ENCODE data around the gene CXCL16.
"Not testable (repeated sequence)": the region's sequence is repeated elsewhere in the genome, so short reads cannot be mapped to it uniquely, and the experiment has no call there.

The CXCL16 gene

DNA sequence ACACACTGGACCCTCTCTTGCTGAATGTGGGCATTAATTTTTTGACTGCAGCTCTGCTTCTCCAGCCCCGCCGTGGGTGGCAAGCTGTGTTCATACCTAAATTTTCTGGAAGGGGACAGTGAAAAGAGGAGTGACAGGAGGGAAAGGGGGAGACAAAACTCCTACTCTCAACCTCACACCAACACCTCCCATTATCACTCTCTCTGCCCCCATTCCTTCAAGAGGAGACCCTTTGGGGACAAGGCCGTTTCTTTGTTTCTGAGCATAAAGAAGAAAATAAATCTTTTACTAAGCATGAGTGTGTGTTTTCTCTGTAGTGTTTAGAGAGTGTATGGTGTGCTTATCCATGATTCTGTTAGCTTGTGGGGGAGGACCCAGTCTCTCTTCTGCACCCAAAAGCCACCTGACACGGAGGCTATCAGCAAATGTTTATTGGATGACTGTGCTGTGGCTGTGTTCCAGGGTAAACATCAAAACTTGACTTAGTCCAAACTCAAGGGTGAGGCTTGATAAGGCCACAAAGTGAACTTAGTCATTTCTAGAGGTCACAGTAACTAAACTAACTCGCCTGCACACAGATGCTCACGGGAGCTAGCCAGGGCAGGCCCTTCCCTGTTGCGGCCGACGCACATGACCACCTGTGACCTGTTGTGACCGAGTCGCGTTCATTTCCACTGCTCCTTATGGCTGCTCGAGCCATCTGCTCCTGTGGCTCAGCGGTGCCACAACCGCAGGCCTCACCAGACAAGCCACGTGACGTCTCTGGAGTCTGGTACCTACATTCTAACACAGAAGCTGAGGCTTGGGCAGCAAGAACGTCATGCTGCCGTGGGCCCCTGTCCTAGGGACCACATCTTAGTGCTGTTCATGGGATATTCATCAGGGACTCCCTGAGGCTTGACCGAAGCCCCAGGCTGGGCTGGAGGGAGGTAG lies 18.3 kb downstream of the CXCL16 start:
- no peak for DNase-seq (ENCODE audit: low read depth)

DNA sequence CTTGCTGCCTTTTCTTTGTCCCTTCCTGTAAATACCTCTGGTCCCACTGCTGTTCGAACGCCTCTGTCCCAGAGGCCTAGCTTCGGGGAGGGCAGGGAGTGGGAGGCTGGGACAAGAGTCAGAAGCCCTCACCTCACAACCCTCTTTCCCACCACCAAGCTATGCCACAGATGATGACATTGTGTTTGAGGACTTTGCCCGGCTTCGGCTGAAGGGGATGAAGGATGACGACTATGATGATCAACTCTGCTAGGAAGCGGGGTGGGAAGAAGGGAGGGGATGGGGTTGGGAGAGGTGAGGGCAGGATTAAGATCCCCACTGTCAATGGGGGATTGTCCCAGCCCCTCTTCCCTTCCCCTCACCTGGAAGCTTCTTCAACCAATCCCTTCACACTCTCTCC lies 18.9 kb downstream of the CXCL16 start:
- DNase-seq (ENCODE audit: low read depth): no peak

DNA sequence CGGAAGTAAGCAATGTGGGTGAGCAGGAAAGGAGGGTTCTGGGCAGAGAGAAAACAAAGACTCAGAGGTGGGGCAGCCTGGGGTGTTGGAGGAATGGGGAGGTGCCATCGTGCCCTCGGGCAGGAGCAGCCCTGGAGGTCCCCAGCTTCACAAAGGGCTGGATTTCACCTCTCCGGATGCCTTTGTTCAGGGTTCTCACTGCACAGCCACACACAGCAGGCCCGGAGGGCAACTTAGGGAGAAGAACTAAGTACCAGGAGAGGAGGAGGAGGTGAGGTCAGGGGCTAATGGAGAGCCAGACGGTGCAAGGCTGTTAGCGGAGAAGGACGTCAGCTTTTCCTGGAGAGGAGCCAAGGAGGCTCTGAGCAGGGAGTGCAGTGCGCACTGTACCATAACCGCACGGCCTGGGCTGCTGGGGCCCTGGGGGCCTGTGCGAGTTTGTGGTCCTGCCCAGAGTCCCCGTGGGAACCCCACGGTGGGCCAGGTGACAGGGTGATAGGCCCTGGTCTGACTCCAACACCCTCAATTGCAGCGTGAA lies 20.0 kb downstream of the CXCL16 start:
- no peak for DNase-seq (ENCODE audit: low read depth)

DNA sequence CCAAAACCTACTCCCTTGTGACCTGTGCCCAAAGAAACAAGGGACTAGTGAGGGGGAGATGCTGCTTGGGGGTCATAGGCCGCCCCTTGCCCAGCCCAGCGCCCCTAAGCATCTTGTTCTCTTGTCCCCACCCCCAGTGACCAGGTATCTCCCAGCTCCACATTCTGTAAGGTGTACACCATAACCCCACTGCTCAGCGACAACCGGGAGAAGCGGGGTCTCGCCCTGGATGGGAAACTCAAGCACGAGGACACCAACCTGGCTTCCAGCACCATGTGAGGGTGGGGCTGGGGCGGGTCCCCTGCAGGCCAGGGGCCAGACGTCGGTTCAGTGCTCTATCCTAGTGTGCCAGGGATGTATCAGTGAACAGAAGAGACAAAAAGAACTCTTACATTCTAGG lies 20.6 kb downstream of the CXCL16 start:
- DNase-seq (ENCODE audit: low read depth): no peak

DNA sequence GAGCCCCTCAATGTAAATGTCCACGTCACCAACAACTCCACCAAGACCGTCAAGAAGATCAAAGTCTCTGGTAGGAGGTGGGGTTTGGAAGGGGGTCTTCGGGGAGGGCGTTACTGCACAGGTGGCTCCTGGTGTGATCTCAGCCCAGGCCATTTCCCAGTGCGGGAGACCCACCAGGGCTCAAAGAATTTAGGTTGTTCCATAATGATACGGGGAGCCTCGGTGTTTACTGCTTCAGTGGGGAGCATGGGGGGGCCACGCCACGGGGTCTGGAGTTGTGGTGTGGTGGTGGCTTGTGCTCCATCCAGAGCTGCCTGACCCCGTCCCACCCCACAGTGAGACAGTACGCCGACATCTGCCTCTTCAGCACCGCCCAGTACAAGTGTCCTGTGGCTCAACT lies 21.5 kb downstream of the CXCL16 start:
- DNase-seq (ENCODE audit: low read depth): no peak

DNA sequence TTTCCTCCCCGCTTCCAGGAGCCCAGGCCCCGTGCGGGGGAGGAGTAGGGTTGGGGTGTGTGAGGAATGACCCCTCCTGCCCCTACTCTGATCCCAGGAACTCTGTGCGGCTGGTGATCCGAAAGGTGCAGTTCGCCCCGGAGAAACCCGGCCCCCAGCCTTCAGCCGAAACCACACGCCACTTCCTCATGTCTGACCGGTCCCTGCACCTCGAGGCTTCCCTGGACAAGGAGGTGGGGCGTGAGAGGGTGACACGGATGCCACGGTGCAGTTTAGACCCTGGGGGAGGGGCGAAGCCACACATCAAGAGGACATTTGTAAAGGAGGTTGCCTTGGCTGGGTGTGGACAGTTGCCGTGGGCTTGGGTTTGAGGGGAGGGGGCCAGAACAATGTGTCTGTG lies 21.9 kb downstream of the CXCL16 start:
- DNase-seq (ENCODE audit: low read depth): no peak

DNA sequence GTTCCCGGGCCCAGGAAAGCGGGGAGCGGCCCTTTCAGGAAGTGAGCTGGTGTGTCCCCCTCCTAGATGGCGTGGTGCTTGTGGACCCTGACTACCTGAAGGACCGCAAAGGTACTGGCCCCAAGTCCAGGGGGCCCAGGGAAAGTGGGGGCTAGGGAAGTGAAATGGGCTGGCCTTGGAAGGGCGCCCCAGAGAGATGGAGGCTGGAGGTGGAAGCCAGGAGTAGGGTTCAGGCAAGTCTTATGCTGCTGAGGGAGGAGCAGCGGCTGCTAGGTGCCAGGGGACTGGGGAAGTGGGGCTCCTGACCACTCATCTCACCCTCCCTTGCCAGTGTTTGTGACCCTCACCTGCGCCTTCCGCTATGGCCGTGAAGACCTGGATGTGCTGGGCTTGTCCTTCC lies 23.6 kb downstream of the CXCL16 start:
- DNase-seq (ENCODE audit: low read depth): no peak

DNA sequence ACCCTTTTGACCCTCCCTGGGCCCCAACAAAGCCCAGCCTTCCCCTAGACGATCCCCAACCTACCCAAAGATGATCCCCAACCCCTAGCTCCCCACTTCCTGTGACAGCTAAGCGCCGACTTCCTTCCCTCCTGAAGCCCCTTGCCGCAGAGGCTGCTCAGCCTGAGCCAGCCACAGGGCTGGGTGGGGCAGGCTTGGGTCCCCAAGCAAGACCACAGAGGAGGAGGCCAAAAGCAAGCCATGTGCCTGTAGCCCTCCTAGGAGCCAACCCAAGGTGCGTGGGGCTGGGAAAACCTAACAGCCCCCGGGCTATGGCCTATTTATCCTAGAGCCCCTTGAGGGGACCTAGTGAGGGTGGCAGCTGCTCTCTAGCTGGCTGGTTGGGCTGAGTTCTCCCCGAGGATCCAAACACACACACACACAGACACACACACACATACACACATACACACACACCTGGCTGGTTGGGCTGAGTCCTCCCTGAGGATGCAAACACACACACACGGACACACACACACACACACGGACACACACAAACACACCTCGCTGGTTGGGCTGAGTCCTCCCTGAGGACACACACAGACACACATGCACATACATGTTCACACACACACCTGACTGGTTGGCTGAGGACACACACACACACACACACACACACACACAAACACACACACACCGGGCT lies 24.5 kb downstream of the CXCL16 start:
- DNase-seq (ENCODE audit: low read depth): no peak

DNA sequence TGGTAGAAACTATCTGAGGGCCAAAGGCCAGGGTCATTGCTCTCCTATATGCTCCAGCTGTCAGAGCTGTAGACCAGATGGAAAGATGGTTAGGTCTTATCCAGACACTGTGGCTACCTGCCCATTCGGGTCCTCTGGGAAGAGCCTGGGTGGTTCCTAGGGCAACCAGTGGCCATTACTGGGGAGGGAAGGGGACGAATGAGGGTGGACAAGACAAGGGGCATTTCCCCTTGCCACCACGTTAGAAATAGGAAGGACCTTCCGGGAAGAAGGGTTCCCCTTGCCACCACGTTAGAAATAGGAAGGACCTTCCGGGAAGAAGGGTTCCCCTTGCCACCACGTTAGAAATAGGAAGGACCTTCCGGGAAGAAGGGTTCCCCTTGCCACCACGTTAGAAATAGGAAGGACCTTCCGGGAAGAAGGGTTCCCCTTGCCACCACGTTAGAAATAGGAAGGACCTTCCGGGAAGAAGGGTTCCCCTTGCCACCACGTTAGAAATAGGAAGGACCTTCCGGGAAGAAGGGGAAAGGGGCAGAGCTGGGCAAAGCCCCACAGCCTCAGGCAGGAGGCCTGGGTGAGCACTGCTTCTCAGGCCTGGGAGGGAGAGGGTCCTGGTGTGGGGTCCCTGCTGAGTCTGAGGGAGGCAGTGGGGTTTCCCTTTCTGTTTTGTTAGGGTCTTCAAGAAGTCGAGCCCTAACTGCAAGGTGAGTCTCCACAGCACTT lies 25.2 kb downstream of the CXCL16 start:
- not testable (repeated sequence) for DNase-seq (ENCODE audit: low read depth)

DNA sequence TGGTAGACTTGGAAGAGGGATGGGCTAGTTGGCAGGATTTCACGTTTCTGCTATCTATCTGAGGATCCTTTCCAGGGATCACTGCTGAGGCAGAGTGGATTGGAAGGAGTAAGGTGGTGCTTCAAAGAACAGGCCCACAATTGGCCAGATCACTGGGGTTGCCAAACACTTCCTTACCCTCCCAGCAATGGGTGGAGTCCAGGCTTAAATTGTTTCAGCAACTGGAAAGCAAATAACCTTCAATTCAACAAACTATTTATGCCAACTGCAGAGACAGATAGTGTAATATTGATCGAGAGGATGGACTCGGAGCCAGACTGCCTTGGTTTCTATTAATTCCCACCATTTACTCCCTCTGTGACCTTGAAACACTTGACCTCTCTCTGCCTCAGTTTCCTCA lies 27.2 kb downstream of the CXCL16 start:
- DNase-seq (ENCODE audit: low read depth): no peak

DNA sequence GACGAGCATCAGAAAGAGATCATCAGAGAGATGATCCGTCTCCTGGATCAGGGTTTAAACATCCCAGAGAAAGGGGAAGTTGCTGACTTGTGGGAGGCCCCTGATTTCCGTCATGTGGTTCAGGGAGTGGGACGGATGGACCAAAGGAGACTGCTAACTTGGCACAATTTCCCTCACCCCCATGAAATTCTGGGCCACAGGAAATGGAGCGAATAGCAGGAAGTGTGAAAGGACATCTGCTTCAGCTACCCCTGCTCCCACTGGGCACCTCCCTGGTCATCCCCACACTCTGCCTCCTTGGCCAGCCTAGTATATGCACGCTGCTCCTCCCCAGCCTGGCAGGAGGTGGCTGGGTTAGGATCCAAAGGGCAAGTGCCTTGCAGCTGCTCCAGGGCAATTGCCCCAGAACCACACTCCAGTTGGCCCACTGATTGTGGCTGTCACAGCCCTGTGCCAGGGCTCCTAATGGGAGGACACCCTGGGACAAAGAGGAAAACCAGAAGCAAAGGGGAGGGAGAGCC lies 28.0 kb downstream of the CXCL16 start:
- DNase-seq (ENCODE audit: low read depth): no peak

DNA sequence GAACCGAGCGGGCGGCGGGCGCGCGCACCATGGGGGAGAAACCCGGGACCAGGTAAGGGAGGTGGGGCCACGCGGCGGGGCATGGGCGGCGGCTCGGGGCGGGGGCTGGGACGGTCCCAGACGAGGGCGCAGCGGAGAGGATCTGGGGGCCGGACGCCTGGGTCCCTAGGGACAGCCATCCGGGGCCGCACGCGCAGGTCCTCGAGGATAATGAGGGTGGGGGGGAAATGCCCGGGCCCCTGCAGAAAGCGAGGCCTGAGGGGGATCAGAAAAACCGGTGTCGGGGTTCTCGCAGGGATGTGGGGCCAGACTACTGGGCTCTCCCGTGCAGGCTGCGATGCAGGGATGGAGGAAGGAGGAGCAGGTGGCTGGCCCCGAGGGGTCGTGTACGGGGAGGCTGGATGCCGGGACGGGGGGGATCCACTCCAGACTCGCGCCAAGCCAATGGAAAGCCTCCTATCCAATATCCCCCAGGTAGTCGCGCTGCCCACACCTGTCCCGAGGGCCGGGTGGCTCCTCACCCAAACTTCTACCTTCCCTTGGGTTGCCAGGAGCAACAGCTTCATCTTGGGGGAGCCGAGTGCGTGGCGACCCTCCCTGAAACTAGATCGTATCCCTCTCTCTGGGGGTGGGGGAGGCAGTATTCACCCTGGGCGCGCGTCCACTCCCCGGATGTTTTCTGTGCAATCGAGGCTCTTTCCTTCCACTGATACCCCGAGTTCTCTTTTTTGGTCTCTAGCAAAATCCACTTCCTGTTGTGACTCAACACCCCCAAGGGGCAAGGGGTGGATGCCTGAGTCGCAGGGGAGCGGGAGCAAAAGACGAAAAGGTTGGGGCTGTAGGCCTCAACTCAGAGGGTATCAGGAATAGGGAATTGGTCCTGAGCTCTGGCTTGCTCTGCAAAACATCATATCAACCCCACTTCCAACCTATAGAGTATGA lies 28.8 kb downstream of the CXCL16 start:
- DNase-seq (ENCODE audit: low read depth): no peak

DNA sequence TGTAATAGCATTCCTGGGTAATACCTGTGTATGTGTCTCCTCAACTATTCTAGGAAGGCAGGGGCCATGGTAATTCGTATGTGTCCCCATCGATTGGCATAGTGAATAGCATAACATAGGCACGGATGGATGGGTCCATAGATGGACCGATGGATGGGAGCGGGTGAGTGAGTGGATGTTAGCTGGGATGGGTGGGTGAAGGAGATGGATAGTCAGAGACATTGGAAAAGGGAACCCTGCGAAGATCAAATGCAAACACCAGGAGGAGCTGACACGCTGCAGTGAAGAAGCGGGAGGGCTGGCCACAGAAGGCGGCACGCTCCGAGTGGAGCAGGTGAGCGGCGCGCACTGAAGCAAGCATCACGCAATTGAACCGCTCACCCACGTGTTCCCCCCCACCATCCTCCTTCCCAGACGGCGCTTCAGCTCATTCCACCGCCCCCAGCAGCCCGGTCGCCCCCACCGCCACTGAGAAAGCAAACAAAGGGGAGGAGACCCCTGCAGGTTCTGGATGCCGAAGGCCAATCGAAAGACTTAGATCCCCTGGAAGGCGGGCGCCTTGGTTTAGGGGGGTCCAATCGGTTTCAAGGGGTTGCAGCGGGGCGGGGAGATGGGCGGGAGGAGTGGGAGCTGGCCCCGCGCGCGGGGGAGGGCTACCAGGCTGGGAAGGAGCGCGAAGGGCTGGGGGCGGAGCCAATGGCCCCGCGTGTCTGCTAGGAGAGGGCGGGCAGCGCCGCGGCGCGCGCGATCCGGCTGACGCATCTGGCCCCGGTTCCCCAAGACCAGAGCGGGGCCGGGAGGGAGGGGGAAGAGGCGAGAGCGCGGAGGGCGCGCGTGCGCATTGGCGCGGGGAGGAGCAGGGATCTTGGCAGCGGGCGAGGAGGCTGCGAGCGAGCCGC lies 29.7 kb downstream of the CXCL16 start, which contains the start of gene ARRB2:
ARRB2 (plus strand) TSS at position 839 of the 899 bp plus-strand sequence. CDS start 90 bp downstream, outside the sequence.
- peak; percentile 96 for DNase-seq (ENCODE audit: low read depth)

DNA sequence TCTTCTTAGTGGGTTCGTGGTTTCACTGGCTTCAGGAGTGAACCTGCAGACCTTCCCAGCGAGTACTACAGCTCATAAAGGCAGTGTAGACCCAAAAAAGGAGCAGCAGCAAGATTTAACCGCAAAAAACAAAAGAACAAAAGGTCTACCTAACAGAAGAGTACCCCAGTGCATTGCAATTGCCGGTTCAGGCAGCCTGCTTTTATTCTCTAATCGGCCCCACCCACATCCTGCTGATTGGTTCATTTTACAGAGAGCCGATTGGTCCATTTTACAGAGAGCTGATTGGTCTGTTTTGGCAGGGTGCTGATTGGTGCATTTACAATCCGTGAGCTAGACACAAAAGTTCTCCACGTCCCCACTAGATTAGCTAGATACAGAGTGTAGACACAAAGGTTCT lies 31.3 kb downstream of the CXCL16 start:
- no peak for DNase-seq (ENCODE audit: low read depth)

DNA sequence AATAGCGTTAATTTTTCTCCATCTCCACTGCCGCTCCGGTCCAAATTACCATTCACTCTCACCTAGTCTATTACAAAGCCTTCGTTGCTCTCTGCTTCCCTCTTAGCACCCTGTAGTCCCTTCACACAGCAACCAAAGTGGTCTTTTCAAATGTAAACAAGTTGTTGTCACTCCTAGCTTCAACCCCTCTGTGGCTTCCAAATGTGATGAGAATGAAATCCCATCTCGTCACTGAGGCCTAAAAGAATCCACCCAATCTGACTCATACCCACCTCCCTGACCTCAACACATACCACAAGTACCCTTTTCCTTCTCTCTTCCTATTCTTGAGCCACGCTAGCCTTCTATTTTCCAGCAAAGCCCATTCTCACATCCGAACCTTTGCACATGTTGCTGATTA lies 33.6 kb downstream of the CXCL16 start:
- DNase-seq (ENCODE audit: low read depth): no peak

DNA sequence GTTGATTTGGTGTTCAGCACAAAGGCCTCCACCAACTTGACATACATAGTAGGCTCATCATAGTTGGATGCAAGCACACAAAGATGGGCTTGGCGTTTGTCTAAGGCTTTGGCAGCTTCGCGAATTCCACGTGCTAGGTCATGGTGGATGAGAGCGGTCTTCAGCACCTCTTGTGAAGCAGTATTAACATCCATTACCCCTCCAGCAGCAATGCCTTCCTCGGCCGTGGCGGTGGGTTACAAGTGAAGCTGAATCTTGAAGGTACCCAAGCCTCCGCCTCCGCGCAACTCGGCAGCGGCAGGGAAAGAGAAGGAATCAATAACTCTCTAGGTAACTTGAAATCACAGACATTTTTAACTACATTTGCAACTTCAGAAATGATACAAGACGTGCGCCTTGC lies 34.7 kb downstream of the CXCL16 start:
- DNase-seq (ENCODE audit: low read depth): no peak

DNA sequence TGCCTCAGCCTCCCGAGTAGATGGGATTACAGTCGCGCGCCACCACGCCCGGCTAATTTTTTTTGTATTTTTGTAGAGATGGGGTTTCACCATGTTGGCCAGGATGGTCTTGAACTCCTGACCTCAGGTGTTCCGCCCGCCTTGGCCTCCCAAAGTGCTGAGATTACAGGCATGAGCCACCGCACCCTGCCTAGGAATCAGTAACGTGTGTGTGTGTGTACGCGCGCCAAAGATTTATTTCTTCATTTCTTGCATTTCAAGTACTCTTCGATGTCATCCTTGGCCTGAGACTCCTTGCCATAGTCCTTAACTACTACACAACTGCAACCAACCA lies 35.2 kb downstream of the CXCL16 start:
- DNase-seq (ENCODE audit: low read depth): not testable (repeated sequence)

DNA sequence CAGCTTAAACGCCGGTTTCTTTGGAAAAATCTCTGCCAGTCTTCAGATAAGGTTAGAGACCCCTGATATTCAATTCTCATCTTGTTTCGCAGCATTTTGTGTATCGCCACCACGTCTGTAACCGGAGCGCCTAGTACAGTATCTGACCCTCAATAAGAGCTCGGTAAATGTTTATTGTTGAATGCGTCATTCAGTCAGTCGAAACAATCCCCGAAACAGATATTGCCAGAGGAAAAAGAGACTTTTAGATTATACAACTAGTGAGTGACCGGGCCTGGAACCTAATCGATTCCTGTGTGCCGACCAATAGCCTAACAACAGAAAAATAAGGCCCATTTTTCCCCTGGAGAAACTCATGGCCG lies 36.4 kb downstream of the CXCL16 start:
- DNase-seq (ENCODE audit: low read depth): no peak

DNA sequence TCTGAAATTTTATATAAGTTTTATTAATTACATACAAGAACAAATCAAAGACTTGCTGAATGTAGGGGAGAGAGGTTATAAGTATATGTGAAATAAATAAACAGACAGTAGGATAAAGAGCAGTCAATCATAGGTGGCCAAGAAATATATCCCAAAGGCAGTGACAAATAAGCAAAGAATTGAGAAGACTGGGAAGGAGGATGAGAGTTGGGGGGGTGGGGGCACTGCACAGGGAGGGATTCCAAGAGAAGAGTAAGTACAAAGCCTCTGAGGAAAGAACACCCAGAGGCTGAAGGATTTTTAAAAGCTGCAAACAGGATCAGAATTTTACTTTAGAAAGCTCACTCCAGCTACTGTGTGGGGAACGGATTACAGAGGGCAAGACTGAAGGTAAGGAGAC lies 38.6 kb downstream of the CXCL16 start:
- DNase-seq (ENCODE audit: low read depth): no peak

DNA sequence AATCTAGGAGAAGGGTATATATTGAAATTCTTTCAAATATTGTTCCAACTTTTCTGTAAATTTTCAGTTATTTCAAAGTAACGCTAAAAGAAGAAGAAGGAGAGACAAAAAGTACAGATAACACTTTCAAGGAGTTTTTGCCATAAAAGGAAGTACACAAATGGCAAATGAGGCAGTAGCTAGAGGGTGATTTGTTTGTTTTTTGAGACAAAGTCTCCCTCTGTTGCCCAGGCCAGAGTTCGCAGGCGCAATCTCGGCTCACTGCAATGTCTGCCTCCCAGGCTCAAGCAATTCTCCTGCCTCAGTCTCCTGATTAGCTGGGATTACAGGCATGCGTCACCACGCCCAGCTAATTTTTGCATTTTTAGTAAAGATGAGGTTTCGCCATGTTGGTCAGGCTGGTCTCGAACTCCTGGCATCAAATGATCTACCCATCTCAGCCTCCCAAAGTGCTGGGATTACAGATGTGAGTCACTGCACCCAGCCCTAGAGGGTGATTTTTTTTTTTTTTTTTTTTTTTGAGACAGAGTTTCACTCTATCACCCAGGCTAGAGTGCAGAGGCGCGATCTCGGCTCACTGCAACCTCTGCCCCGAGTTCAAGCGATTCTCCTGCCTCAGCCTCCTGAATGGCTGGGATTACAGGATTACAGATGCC lies 40.2 kb downstream of the CXCL16 start:
- DNase-seq (ENCODE audit: low read depth): not testable (repeated sequence)

All from stromal cell of bone marrow (primary cell).